ENCODE results near the gene IFNW1. TPM values are rescaled to one million over a fixed set of nuclear protein-coding genes. Genes with fewer than 3 reads are reported as not detected.
A peak's percentile ranks its signal among the peaks of the same experiment; 100 is the strongest.

Gene IFNW1
- total RNA-seq, 1 donor from 2014 or later, result not detected

GRCh38 chr9:21110708-21111576, 30.7 kb downstream of the IFNW1 start:
- no peak overlapping the region for H3K27ac Mint-ChIP-seq
- no peaks in the 10 kb centered on the region for H3K36me3 Mint-ChIP-seq (ENCODE audit: low read depth)
- intact Hi-C loops (cut with micrococcal nuclease), result loop anchor here (1.0 to 2.0 kb wide), 8 partner anchors 170 to 1646 kb away; no protein-coding TSS in a partner anchor
- POLR2A ChIA-PET, result no interaction called here
- H3K27me3 Mint-ChIP-seq, result peaks cover 5% of the 10 kb centered on the region
- DNase-seq (no peak), ATAC-seq (ENCODE audit: low read depth) (peak; percentile 71)
- no peak overlapping the region for H3K4me3 Mint-ChIP-seq
- no peaks in the 10 kb centered on the region for H3K9me3 Mint-ChIP-seq
- TF ChIP-seq CTCF (IDR thresholded peaks at IDR 0.05), result no peak
- CTCF ChIA-PET, result interaction anchor here (0.7 to 6.0 kb wide), 23 partner anchors 9 to 1646 kb away, joined by 3 to 79 read pairs (median 5); partner anchors contain the start of genes IFNB1 and MLLT3
- H3K4me1 Mint-ChIP-seq, result no peaks in the 10 kb centered on the region

GRCh38 chr9:21104787-21105186, 36.8 kb downstream of the IFNW1 start:
- H3K4me1 Mint-ChIP-seq, result peaks cover 4% of the 10 kb centered on the region
- ChIA-PET CTCF (interaction anchor here (1.0 kb wide), 1 partner anchor 164 kb away, joined by 6 read pairs; no protein-coding TSS in a partner anchor), POLR2A (no interaction called here)
- intact Hi-C loops (cut with micrococcal nuclease), result no loop called here
- H3K27me3 Mint-ChIP-seq, result no peaks in the 10 kb centered on the region
- H3K36me3 Mint-ChIP-seq (ENCODE audit: low read depth), result no peaks in the 10 kb centered on the region
- DNase-seq (no peak), ATAC-seq (ENCODE audit: low read depth) (no peak)
- no peak overlapping the region for H3K4me3 Mint-ChIP-seq
- H3K27ac Mint-ChIP-seq, result no peak overlapping the region
- TF ChIP-seq CTCF (IDR thresholded peaks at IDR 0.05), result no peak
- no peaks in the 10 kb centered on the region for H3K9me3 Mint-ChIP-seq

- no peak overlapping the region for H3K27ac Mint-ChIP-seq
- POLR2A ChIA-PET, result no interaction called here
Measured at GRCh38 chr9:21102305-21102704, 39.3 kb downstream of the IFNW1 start.

GRCh38 chr9:21097817-21098216, 43.8 kb downstream of the IFNW1 start:
- peak; percentile 40 for ATAC-seq (ENCODE audit: low read depth)
- intact Hi-C loops (cut with micrococcal nuclease), result loop anchor here (2.0 to 5.0 kb wide), 2 partner anchors 67 to 476 kb away; partner anchors contain the start of genes HACD4 and MLLT3
- peaks cover 31% of the 10 kb centered on the region for H3K4me1 Mint-ChIP-seq
- H3K9me3 Mint-ChIP-seq, result no peaks in the 10 kb centered on the region
- ChIA-PET POLR2A (no interaction called here), CTCF (no interaction called here)
- DNase-seq, result no peak
- H3K4me3 Mint-ChIP-seq, result no peak overlapping the region
- H3K27ac Mint-ChIP-seq, result peak overlapping the region; percentile 24
- no peak for TF ChIP-seq CTCF (IDR thresholded peaks at IDR 0.05)
- no peaks in the 10 kb centered on the region for H3K27me3 Mint-ChIP-seq
- no peaks in the 10 kb centered on the region for H3K36me3 Mint-ChIP-seq (ENCODE audit: low read depth)

More at GRCh38 chr9:21102305-21102704, 39.3 kb downstream of the IFNW1 start:
- Mint-ChIP-seq H3K4me3 (no peak overlapping the region), H3K9me3 (no peaks in the 10 kb centered on the region), H3K27me3 (no peaks in the 10 kb centered on the region), H3K36me3 (ENCODE audit: low read depth) (no peaks in the 10 kb centered on the region), H3K4me1 (peaks cover 17% of the 10 kb centered on the region)
- ATAC-seq (ENCODE audit: low read depth) (no peak), DNase-seq (no peak)
- no peak for TF ChIP-seq CTCF (IDR thresholded peaks at IDR 0.05)
- intact Hi-C loops (cut with micrococcal nuclease), result no loop called here
- CTCF ChIA-PET, result interaction anchor here (1.6 kb wide), 1 partner anchor 8 kb away, joined by 10 read pairs; no protein-coding TSS in a partner anchor

GRCh38 chr9:21096901-21097255, 44.8 kb downstream of the IFNW1 start:
- CTCF ChIA-PET, result interaction anchor here (1.5 kb wide), 1 partner anchor 14 kb away, joined by 9 read pairs; no protein-coding TSS in a partner anchor
- no peak for TF ChIP-seq CTCF (IDR thresholded peaks at IDR 0.05)
- DNase-seq (no peak), ATAC-seq (ENCODE audit: low read depth) (no peak)
- intact Hi-C loops (cut with micrococcal nuclease), result loop anchor here (2.0 to 5.0 kb wide), 2 partner anchors 66 to 475 kb away; partner anchors contain the start of genes HACD4 and MLLT3
- Mint-ChIP-seq H3K27me3 (no peaks in the 10 kb centered on the region), H3K4me1 (peaks cover 31% of the 10 kb centered on the region), H3K27ac (peak overlapping the region; percentile 42), H3K36me3 (ENCODE audit: low read depth) (no peaks in the 10 kb centered on the region), H3K4me3 (peak overlapping the region; percentile 61), H3K9me3 (no peaks in the 10 kb centered on the region)
- POLR2A ChIA-PET, result no interaction called here
